ENCODE data around the gene TFF3.

GRCh38 chr21:42324896-42325295, 9.7 kb upstream of the TFF3 start:
- TF ChIP-seq CTCF (IDR thresholded peaks at IDR 0.05) = no peak
- no peak for TF ChIP-seq EZH2phosphoT487 (IDR thresholded peaks at IDR 0.05)
- TF ChIP-seq EZH2 (IDR thresholded peaks at IDR 0.05) = no peak
